Gastrocnemius medialis (tissue), 4 donors: ENCODE measurements around the gene UAP1L1. TPM values are rescaled to one million over a fixed set of nuclear protein-coding genes. Genes with fewer than 3 reads are reported as not detected.

Experiments used
- ATAC-seq, 2 donors: fragments of 150-250 bp; one replicate each; pipeline ENCODE4 v1.9.1; 2016
- DNase-seq, 2 donors: peaks; one replicate each; pipeline ENCODE4 v3.0.0-alpha.2; 2019
- H3K27ac ChIP-seq, 4 donors: fragments of 200-600 bp; sonication (generic); 1 replicate in 1 of 4; 2 replicates in 3 of 4; pipeline ENCODE4 v1.5.1; 2016 to 2018; ENCODE audit warnings: mild to moderate bottlenecking in 2 of 4, moderate library complexity in 1 of 4
- H3K27me3 ChIP-seq, 3 donors: fragments of 200-600 bp; sonication (generic) in 2 of 3; 1 replicate in 1 of 3; 2 replicates in 2 of 3; pipeline versions ENCODE4 v1.5.1 to v1.6.0; 2016 to 2019; ENCODE audit warnings: mild to moderate bottlenecking in 1 of 3, moderate library complexity in 1 of 3
- H3K36me3 ChIP-seq, 2 donors: fragments of 200-600 bp; sonication (generic) in 1 of 2; one replicate each; pipeline ENCODE4 v1.5.1; 2017 to 2018
- H3K4me1 ChIP-seq, 2 donors: fragments of 200-600 bp; sonication (generic) in 1 of 2; one replicate each; pipeline ENCODE4 v1.5.1; 2016 to 2017; ENCODE audit warnings: mild to moderate bottlenecking in 2 of 2
- H3K4me3 ChIP-seq, 4 donors: fragments of 200-600 bp; sonication (generic) in 3 of 4; 1 replicate in 1 of 4; 2 replicates in 3 of 4; pipeline ENCODE4 v1.5.1; 2016 to 2019; ENCODE audit warnings: mild to moderate bottlenecking in 2 of 4
- H3K9me3 ChIP-seq, 3 donors: fragments of 200-600 bp; sonication (generic) in 2 of 3; 1 replicate in 1 of 3; 2 replicates in 2 of 3; pipeline ENCODE4 v1.5.1; 2016 to 2019
- POLR2A ChIP-seq, 2 donors: fragments of 450-650 bp; IDR thresholded peaks; one replicate each; pipeline ENCODE4 v1.6.1; 2017; ENCODE audit warnings: antibody characterized with exemption in 2 of 2, mild to moderate bottlenecking in 2 of 2, moderate library complexity in 2 of 2
- in situ Hi-C, 4 donors: fragments of 200-750 bp; cut with MboI; loops; one replicate each; pipeline versions ENCODE4 v1.15.0 to v1.8.0; 2017; ENCODE audit warnings: low sequenced_read_pairs in 4 of 4
- intact Hi-C: fragments of 100-400 bp; cut with DNase I; formaldehyde crosslinking; loops from one replicate; pipeline ENCODE4 v1.15.1; 2023; ENCODE audit warnings: low total_unique reads
- total RNA-seq, 4 donors: library from RNA; depleted of rRNA; stranded (reverse); fragments of >200 nt; gene quantifications; one replicate each; pipeline versions ENCODE4 v1.1.0 to v1.2.3, GENCODE V29; 2016
- TF ChIP-seq, protein P1 (sequence below), 5 experiments: fragments of 450-650 bp in 3 of 5; fragments of 200-600 bp in 2 of 5; sonication (generic) in 2 of 5; IDR thresholded peaks in 4 of 5; conservative IDR thresholded peaks in 1 of 5; 1 replicate in 4 of 5; 2 replicates in 1 of 5; pipeline ENCODE4 v1.5.1; 2016 to 2019; ENCODE audit warnings: antibody characterized with exemption in 5 of 5, mild to moderate bottlenecking in 3 of 5, moderate library complexity in 3 of 5

Gene UAP1L1
- total RNA-seq, 4 donors from 2014 or later: 0.49 to 2.5 (median 1.5) TPM

DNA sequence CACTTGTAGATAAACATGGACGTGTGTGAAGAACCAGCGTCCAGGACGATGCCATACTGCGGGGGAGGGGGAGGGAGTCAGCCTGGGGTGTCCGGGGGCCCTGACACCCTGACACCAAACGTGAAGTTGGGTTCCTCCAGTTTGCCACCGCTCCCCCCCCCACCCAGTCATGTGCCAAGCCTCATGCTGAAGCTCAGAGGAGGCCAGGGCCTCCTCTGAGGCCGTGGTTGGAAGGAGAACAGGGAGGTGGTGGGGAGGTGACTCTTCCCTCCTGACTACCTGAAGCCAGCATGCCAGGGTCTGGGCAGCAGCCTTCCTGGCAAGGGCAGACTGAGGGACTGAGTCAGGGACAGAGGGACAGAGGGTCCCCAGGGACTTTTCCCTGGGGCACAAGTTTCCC is 25.0 kb upstream of the UAP1L1 start:
- Histone ChIP-seq H3K4me1 (peaks cover 12 to 16% of the 10 kb centered on the region in 2 donors), H3K4me3 (no peak overlapping the region), H3K27me3 (peaks cover 31 to 78% (median 77%) of the 10 kb centered on the region in 3 donors), H3K36me3 (no peaks in the 10 kb centered on the region), H3K27ac (no peak overlapping the region), H3K9me3 (no peaks in the 10 kb centered on the region)
- intact Hi-C loops: no loop called here
- in situ Hi-C loops: no loop called here
- no peak for TF ChIP-seq POLR2A (IDR thresholded peaks at IDR 0.05)
- TF ChIP-seq, protein P1, sequence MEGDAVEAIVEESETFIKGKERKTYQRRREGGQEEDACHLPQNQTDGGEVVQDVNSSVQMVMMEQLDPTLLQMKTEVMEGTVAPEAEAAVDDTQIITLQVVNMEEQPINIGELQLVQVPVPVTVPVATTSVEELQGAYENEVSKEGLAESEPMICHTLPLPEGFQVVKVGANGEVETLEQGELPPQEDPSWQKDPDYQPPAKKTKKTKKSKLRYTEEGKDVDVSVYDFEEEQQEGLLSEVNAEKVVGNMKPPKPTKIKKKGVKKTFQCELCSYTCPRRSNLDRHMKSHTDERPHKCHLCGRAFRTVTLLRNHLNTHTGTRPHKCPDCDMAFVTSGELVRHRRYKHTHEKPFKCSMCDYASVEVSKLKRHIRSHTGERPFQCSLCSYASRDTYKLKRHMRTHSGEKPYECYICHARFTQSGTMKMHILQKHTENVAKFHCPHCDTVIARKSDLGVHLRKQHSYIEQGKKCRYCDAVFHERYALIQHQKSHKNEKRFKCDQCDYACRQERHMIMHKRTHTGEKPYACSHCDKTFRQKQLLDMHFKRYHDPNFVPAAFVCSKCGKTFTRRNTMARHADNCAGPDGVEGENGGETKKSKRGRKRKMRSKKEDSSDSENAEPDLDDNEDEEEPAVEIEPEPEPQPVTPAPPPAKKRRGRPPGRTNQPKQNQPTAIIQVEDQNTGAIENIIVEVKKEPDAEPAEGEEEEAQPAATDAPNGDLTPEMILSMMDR (IDR thresholded peaks at IDR 0.05 in 4 of 5, conservative IDR thresholded peaks at IDR 0.05 in 1 of 5): no peak
- no peak for DNase-seq
- ATAC-seq: no peak

DNA sequence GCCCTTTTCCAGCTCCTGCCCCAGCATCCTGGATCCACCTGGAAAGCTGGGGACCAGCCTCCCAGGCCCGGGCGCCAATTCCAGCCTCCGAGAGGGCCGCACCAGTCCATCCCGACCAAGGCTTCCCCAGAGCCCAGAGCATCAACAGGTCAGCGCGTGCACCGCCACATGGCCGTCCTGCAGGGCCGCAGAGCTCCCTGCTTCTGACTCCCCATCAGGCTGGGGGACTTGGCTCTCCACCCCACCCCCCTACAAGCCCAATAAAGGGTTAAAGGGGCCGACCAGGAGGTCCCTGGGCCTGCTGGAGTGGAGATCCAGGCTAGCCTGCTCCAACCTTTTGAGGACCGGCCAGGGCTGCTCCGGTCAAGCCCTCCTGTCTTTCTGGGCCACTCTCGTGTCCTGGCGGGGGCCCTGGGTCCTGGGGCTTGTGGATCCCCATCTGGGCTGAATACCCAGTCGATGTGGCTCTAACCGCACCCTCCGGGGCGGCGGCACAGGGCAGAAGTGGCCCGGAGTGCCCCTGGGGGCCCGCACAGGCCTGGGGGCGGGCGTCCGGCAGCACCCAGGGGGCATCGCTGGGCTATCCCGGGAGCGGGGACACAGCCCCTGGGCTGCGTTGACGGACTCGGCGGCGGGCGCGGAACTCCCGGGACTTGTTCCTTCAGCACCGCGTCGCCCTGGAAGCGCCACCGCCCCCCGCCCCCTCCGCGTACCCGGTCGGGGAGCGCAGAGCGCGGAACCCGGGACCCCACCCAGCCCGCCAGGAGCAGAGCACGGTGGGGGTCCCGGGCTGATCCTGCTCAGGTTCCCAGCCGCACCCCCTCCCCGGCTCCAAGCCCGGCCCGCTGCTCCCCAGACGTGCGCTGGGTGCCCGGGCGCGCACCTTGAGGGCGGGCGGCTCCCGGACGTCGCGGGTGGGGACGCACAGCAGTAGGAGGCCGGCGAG is 24.0 kb upstream of the UAP1L1 start:
- ATAC-seq (no peak), DNase-seq (no peak)
- Histone ChIP-seq H3K9me3 (no peaks in the 10 kb centered on the region), H3K4me3 (peak overlapping the region in 2 of 4 donors; percentile 18 to 36), H3K36me3 (no peaks in the 10 kb centered on the region), H3K4me1 (peaks cover 12 to 16% of the 10 kb centered on the region in 2 donors), H3K27ac (no peak overlapping the region), H3K27me3 (peaks cover 22 to 68% (median 68%) of the 10 kb centered on the region in 3 donors)
- in situ Hi-C loops (no loop called here), intact Hi-C loops (no loop called here)
- TF ChIP-seq, protein P1 (IDR thresholded peaks at IDR 0.05 in 4 of 5, conservative IDR thresholded peaks at IDR 0.05 in 1 of 5): no peak
- TF ChIP-seq POLR2A (IDR thresholded peaks at IDR 0.05): no peak

DNA sequence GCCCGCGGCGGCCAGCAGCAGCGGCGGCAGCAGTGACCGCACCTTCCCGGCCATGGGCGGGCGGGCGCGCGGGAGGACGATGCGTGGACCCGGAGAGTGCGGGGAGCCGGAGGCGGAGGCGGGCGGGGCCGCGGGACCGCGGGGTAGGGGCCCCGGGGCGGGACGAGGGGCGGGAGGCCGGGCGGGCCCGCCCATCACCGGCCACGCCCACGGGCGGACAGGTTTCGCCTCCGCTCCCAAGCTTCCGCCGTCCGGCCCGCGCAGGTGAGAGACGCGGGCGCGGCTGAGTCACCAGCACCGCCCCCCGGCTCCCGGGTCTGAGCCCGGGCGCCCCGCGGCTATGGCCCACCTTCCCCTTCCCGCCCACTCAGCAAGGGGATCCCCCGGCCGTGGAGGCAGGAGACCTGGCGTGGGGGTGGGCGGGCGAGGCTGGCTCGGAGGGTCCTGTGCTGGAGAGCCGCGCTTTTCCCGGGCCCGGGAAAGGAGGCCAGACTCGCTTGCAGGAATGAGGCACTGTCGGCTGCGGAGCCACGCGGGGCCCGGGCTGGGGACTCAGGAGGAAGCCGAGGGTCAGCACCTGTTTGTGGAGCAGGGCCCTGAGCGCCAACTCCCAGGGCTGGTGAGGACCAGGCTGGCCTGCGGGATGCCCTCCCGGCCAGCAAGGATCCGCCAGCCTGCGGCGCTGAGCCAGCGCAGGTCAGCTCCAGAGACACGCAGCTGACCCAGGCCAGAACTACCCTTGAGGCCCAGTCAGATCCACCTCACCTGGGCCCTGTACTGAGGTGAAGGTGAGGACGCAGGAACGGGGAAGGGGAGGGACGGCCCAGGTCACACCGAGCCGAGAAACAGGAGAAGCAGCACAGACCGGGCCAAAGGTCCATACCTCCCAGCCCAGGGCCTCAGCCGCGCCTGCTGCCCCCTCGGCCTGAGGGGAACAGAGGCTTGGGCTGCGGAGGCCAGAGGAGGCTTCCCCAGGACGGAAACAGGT is 23.1 kb upstream of the UAP1L1 start, which contains the start of gene ENTPD2:
TSS of gene ENTPD2 (minus strand) at position 118 of the 988 bp plus-strand sequence. CDS start at position 54, 64 bp downstream.
- in situ Hi-C loops: no loop called here
- Histone ChIP-seq H3K9me3 (no peaks in the 10 kb centered on the region), H3K4me3 (peak within 1 kb of the TSS in 2 of 4 donors; percentile 18 to 36), H3K4me1 (peaks cover 8 to 12% of the 10 kb centered on the region in 2 donors), H3K36me3 (no peaks in the 10 kb centered on the region), H3K27me3 (peaks cover 22 to 59% (median 58%) of the 10 kb centered on the region in 3 donors), H3K27ac (peak within 1 kb of the TSS in 3 of 4 donors; percentile 49 to 64 (median 63))
- no peak for ATAC-seq
- intact Hi-C loops: no loop called here
- TF ChIP-seq, protein P1 (IDR thresholded peaks at IDR 0.05 in 4 of 5, conservative IDR thresholded peaks at IDR 0.05 in 1 of 5): no peak
- TF ChIP-seq POLR2A (IDR thresholded peaks at IDR 0.05): no peak
- no peak for DNase-seq

DNA sequence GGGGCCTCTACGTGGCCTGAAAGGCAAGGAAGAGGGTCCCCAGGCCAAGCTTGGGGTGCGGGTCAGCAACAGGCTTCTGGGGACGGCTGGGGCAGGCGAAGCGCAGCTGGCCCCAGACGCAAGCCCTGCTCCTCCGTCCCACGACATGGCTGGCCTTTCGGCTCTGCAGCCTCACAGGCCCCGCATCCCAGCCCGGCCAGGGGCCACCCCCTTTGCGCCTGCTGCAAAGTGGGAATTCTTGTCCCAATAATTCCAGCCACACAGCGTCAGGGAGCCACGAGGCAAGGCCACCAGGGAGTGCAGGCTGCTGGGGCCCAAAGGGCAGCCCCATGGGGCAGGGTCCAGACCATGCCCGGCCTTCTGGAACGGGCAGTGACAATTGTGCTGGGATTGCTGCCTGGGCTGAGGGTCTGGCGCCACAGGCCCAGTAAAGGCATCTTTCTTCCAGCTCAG is 22.4 kb upstream of the UAP1L1 start:
- Histone ChIP-seq H3K4me1 (peaks cover 6 to 12% of the 10 kb centered on the region in 2 donors), H3K27ac (peak overlapping the region in 3 of 4 donors; percentile 49 to 64 (median 63)), H3K36me3 (no peaks in the 10 kb centered on the region), H3K27me3 (peaks cover 18 to 52% (median 52%) of the 10 kb centered on the region in 3 donors), H3K9me3 (no peaks in the 10 kb centered on the region), H3K4me3 (no peak overlapping the region)
- no peak for DNase-seq
- in situ Hi-C loops: no loop called here
- TF ChIP-seq, protein P1 (IDR thresholded peaks at IDR 0.05 in 4 of 5, conservative IDR thresholded peaks at IDR 0.05 in 1 of 5): no peak
- TF ChIP-seq POLR2A (IDR thresholded peaks at IDR 0.05): no peak
- intact Hi-C loops: no loop called here
- ATAC-seq: no peak
